DND-41 (cell line): ENCODE data around the gene VPS16.

Experiments used
- CTCF ChIP-seq: IDR thresholded peaks from 2 replicates; pipeline ENCODE4 v1.5.1; 2012; ENCODE audit warnings: borderline replicate concordance, low read length, moderate library complexity, mild to moderate bottlenecking; ENCODE audit not compliant: poor library complexity, severe bottlenecking; ENCODE audit errors: extremely low read depth
- EZH2 ChIP-seq: IDR thresholded peaks from 3 replicates; pipeline ENCODE4 v1.6.1; 2012; ENCODE audit warnings: borderline replicate concordance, low read depth, mild to moderate bottlenecking, moderate library complexity, low read length, inconsistent platforms; ENCODE audit not compliant: severe bottlenecking

GRCh38 chr20:2796011-2796660 is 44.4 kb upstream of the VPS16 start:
- TF ChIP-seq CTCF (no peak), EZH2 (no peak)
